BE2C (cell line): ENCODE measurements around the gene MARCHF3.

Experiments
- DNase-seq: peaks from one replicate; pipeline ENCODE4 v3.0.0-alpha.2; 2020
- H3K27me3 ChIP-seq: fragments of 250-450 bp; sonication (Bioruptor Pico); 2 replicates; pipeline ENCODE4 v1.5.1; 2020; ENCODE audit warnings: mild to moderate bottlenecking
- H3K36me3 ChIP-seq: fragments of 250-450 bp; sonication (Bioruptor Pico); 2 replicates; pipeline ENCODE4 v1.5.1; 2020; ENCODE audit warnings: mild to moderate bottlenecking
- H3K4me1 ChIP-seq: fragments of 250-450 bp; sonication (Bioruptor Pico); 2 replicates; pipeline ENCODE4 v1.5.1; 2020
- H3K4me3 ChIP-seq: 2 replicates; pipeline ENCODE4 v1.5.1; 2011; ENCODE audit warnings: low read depth, low read length
- H3K9me3 ChIP-seq: fragments of 250-450 bp; sonication (Bioruptor Pico); 2 replicates; pipeline ENCODE4 v1.5.1; 2020
- CTCF ChIP-seq: IDR thresholded peaks from 2 replicates; pipeline ENCODE4 v1.5.1; 2012; ENCODE audit warnings: mild to moderate bottlenecking, low read depth, low read length

The MARCHF3 gene

GRCh38 chr5:126963822-126964375 is 66.5 kb downstream of the MARCHF3 start:
- no peak for TF ChIP-seq CTCF
- no peaks in the 10 kb centered on the region for H3K9me3 ChIP-seq

GRCh38 chr5:126961702-126962101 is 68.7 kb downstream of the MARCHF3 start:
- Histone ChIP-seq H3K27me3 (no peaks in the 10 kb centered on the region), H3K4me3 (no peak overlapping the region), H3K36me3 (no peaks in the 10 kb centered on the region), H3K9me3 (no peaks in the 10 kb centered on the region), H3K4me1 (no peaks in the 10 kb centered on the region)
- no peak for DNase-seq
- no peak for TF ChIP-seq CTCF

More at GRCh38 chr5:126963822-126964375, 66.5 kb downstream of the MARCHF3 start:
- H3K4me3 ChIP-seq = no peak overlapping the region
- DNase-seq = no peak
- peaks cover 11% of the 10 kb centered on the region for H3K4me1 ChIP-seq
- H3K36me3 ChIP-seq = no peaks in the 10 kb centered on the region
- H3K27me3 ChIP-seq = no peaks in the 10 kb centered on the region

GRCh38 chr5:126961128-126961527 is 69.2 kb downstream of the MARCHF3 start:
- Histone ChIP-seq H3K4me1 (no peaks in the 10 kb centered on the region), H3K4me3 (no peak overlapping the region), H3K27me3 (no peaks in the 10 kb centered on the region), H3K9me3 (no peaks in the 10 kb centered on the region), H3K36me3 (no peaks in the 10 kb centered on the region)
- no peak for TF ChIP-seq CTCF
- no peak for DNase-seq

GRCh38 chr5:126959188-126959587 is 71.2 kb downstream of the MARCHF3 start:
- no peaks in the 10 kb centered on the region for H3K4me1 ChIP-seq

GRCh38 chr5:126956991-126957390 is 73.4 kb downstream of the MARCHF3 start:
- no peak for DNase-seq
- no peak for TF ChIP-seq CTCF
- Histone ChIP-seq H3K27me3 (no peaks in the 10 kb centered on the region), H3K4me3 (no peak overlapping the region), H3K4me1 (no peaks in the 10 kb centered on the region), H3K36me3 (no peaks in the 10 kb centered on the region), H3K9me3 (no peaks in the 10 kb centered on the region)

More at GRCh38 chr5:126959188-126959587, 71.2 kb downstream of the MARCHF3 start:
- no peaks in the 10 kb centered on the region for H3K36me3 ChIP-seq
- no peak overlapping the region for H3K4me3 ChIP-seq
- no peak for TF ChIP-seq CTCF
- no peaks in the 10 kb centered on the region for H3K27me3 ChIP-seq
- H3K9me3 ChIP-seq = no peaks in the 10 kb centered on the region
- no peak for DNase-seq

GRCh38 chr5:126954981-126955380 is 75.4 kb downstream of the MARCHF3 start:
- no peaks in the 10 kb centered on the region for H3K4me1 ChIP-seq
- no peak for DNase-seq
- no peak for TF ChIP-seq CTCF
- H3K27me3 ChIP-seq = no peaks in the 10 kb centered on the region
- H3K9me3 ChIP-seq = no peaks in the 10 kb centered on the region
- H3K36me3 ChIP-seq = no peaks in the 10 kb centered on the region
- no peak overlapping the region for H3K4me3 ChIP-seq
